Colonic mucosa (tissue), 4 donors: Measurements from ENCODE around the gene VAMP2. TPM values are rescaled to one million over a fixed set of nuclear protein-coding genes. Genes with fewer than 3 reads are reported as not detected.
A peak's percentile ranks its signal among the peaks of the same experiment; 100 is the strongest.

Source experiments
- DNase-seq: peaks from one replicate; pipeline ENCODE4 v3.0.0-alpha.2; 2020
- H3K27ac ChIP-seq: fragments of 200-600 bp; one replicate; pipeline ENCODE4 v1.8.0; 2021
- H3K27me3 ChIP-seq: fragments of 200-600 bp; one replicate; pipeline ENCODE4 v1.8.0; 2021
- H3K36me3 ChIP-seq: fragments of 200-600 bp; one replicate; pipeline ENCODE4 v1.8.0; 2021
- H3K4me1 ChIP-seq: fragments of 200-600 bp; one replicate; pipeline ENCODE4 v1.8.0; 2021; ENCODE audit warnings: mild to moderate bottlenecking
- H3K4me3 ChIP-seq: fragments of 200-600 bp; one replicate; pipeline ENCODE4 v1.8.0; 2021
- H3K9ac ChIP-seq, 2 donors: one replicate each; pipeline ENCODE4 v1.7.0; 2013; ENCODE audit warnings: control low read depth in 2 of 2, low read depth in 2 of 2, low read length in 2 of 2
- H3K9me3 ChIP-seq: fragments of 200-600 bp; one replicate; pipeline ENCODE4 v1.8.0; 2021
- intact Hi-C: fragments of 100-400 bp; cut with DNase I; formaldehyde crosslinking; loops from one replicate; pipeline ENCODE4 v1.14.1; 2022
- total RNA-seq, 2 donors: library from RNA; stranded (reverse); fragmentation: NEBNext Ultra II Directional in 1 of 2; extraction: Animal tissue kit (Norgen Biotek cat#: 25700) in 1 of 2; gene quantifications; one replicate each; pipeline ENCODE4 v1.2.1, GENCODE V29; 2021
- TF ChIP-seq, protein P1 (sequence below): fragments of 200-600 bp; IDR thresholded peaks from one replicate; pipeline ENCODE4 v1.8.0; 2022; ENCODE audit warnings: antibody characterized with exemption, mild to moderate bottlenecking
- donor health status: healthy.
- donor health status: DM: no; HTN: no; CAD: no.
- donor health status: DM: no; HTN: no; CAD: no.

The VAMP2 gene
- total RNA-seq, 2 donors from 2014 or later = 34.0 to 38.8 TPM

DNA sequence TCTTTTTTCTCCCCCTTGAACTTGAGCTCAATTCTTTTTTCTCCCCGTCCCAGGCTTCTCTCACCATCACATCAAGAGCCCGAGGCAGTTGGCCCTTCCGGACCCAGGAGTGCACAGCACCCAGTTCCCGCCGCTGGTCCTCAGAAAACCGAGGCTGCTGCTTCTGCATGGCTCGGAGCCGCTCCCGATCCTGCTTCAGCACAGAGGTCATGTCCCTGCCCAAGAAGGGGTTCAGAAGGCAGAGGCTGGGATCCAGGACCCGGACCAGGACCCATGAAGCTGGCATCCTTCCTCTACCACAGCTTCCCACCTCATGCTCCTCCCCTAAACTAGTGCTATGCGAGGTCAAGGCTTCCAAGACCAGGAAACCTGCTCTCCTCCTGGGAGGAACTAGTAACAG is 21.0 kb downstream of the VAMP2 start:
- Histone ChIP-seq H3K4me1 (no peaks in the 10 kb centered on the region), H3K27ac (no peak overlapping the region)
- TF ChIP-seq, protein P1, sequence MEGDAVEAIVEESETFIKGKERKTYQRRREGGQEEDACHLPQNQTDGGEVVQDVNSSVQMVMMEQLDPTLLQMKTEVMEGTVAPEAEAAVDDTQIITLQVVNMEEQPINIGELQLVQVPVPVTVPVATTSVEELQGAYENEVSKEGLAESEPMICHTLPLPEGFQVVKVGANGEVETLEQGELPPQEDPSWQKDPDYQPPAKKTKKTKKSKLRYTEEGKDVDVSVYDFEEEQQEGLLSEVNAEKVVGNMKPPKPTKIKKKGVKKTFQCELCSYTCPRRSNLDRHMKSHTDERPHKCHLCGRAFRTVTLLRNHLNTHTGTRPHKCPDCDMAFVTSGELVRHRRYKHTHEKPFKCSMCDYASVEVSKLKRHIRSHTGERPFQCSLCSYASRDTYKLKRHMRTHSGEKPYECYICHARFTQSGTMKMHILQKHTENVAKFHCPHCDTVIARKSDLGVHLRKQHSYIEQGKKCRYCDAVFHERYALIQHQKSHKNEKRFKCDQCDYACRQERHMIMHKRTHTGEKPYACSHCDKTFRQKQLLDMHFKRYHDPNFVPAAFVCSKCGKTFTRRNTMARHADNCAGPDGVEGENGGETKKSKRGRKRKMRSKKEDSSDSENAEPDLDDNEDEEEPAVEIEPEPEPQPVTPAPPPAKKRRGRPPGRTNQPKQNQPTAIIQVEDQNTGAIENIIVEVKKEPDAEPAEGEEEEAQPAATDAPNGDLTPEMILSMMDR = no peak

DNA sequence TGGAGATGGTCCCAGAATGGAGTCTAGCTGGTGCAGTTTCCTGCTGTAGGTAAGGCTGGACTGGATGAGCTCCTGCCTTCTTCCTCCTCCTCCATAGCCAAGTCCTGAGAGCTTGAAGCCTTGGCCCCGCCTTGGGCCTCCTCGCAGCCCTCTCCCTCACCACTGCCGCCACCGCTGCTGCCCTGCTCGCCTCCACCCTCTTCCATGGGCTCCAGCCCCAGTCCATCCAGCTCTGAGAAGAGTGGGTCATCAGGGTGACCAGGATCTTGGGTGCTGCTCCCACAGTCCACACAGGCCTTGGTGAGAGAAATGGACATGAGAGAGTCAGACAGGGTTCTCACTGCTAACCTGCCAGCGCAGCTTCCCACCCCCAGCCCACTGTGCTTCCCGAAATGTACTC is 21.7 kb downstream of the VAMP2 start:
- H3K27me3 ChIP-seq = no peaks in the 10 kb centered on the region
- H3K9me3 ChIP-seq = no peaks in the 10 kb centered on the region
- intact Hi-C loops = no loop called here
- TF ChIP-seq, protein P1 = no peak
- no peak overlapping the region for H3K4me3 ChIP-seq
- no peak for DNase-seq
- H3K4me1 ChIP-seq = no peaks in the 10 kb centered on the region
- no peak overlapping the region for H3K9ac ChIP-seq
- H3K36me3 ChIP-seq = peaks cover 11% of the 10 kb centered on the region
- no peak overlapping the region for H3K27ac ChIP-seq

More for the DNA sequence above, 21.0 kb downstream of the VAMP2 start:
- intact Hi-C loops = no loop called here
- Histone ChIP-seq H3K36me3 (peaks cover 18% of the 10 kb centered on the region), H3K27me3 (no peaks in the 10 kb centered on the region), H3K9me3 (no peaks in the 10 kb centered on the region), H3K4me3 (no peak overlapping the region), H3K9ac (no peak overlapping the region)
- DNase-seq = no peak

DNA sequence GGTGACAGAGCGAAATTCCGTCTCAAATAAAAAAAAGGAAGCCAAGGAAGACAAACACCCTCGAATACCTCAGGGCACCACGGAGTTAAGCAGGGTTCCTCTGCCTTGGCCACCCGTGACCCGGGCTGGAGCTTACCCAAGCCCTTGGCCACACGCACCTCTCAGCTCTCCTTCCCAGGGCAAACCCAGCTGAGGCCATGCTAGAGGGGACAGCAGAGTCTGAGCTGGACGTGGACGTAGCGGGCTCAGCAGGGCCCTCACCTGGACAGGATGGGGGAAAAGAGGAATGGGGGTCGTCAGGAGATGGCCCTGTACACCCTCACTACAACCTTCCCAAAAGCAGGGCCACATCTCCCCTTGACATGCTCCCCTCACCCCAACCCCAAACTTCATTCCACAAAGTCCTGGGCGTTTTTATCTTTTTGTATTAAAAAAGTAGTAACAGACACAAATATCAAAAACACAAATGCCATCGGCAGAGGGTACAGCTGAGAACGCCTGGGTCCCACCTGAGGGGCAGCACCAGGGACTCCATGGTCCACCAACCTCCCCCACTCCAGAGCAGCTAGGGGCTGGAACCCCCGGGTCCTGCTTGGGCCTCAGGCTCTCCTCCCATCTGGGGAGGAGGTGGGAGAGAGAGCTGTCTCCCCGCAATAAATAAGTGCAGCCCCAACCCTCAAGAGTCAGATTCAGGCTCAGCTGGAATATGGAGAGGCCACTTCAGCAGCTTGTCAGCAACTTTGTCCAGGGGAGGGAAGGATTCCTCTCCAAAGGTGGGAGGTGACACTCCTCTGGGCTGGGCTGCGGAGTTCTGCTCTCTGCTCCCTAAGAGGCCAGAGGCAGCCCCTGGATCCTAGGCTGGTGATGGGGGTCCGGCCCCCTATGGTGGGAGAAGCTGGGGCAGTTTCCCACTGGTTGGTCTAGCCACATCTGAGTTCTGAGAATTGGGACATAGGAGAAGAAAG is 22.4 kb downstream of the VAMP2 start:
- H3K9me3 ChIP-seq = no peaks in the 10 kb centered on the region
- H3K36me3 ChIP-seq = peaks cover 11% of the 10 kb centered on the region
- no peak overlapping the region for H3K4me3 ChIP-seq
- TF ChIP-seq, protein P1 = no peak
- H3K27me3 ChIP-seq = no peaks in the 10 kb centered on the region
- H3K9ac ChIP-seq = no peak overlapping the region
- intact Hi-C loops = no loop called here
- DNase-seq = peak; percentile 22
- no peak overlapping the region for H3K27ac ChIP-seq
- H3K4me1 ChIP-seq = no peaks in the 10 kb centered on the region

DNA sequence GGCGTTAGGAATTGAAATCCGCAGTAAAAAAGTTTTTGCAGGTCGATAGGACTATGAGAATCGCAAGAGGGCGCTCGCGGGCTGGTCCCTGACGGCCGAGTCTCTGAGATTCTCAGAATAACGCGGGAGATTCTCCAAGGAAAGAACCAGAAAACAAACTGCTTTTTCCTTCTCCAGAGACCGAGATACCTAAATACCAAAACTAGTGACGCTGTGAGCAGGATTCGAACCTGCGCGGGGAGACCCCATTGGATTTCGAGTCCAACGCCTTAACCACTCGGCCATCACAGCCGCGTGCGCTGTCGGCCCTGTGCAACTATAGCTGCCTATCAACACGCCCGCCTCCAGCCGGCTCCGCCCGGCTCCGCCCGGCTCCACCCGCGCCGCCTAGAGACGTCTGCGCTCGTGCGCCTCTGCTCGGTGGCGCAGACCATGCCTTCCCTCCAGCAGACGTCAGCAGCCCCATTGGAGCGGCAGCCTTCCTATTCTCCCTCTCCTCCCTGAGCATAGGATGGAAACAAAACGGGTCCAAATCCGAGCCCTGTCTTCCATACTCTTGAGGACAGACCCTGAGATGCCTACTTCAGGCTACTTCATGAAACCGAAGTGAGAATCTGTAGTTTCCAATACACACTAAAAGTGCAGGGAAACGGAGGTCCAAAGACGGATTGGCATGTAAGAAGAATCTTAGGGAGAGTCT is 23.9 kb downstream of the VAMP2 start:
- no peaks in the 10 kb centered on the region for H3K4me1 ChIP-seq
- TF ChIP-seq, protein P1 = peak; percentile 86
- peak overlapping the region; percentile 51 to 84 for H3K9ac ChIP-seq
- intact Hi-C loops = no loop called here
- H3K36me3 ChIP-seq = peaks cover 4% of the 10 kb centered on the region
- H3K4me3 ChIP-seq = peak overlapping the region; percentile 7
- DNase-seq = peak; percentile 96
- no peaks in the 10 kb centered on the region for H3K27me3 ChIP-seq
- H3K27ac ChIP-seq = peak overlapping the region; percentile 78
- H3K9me3 ChIP-seq = no peaks in the 10 kb centered on the region

DNA sequence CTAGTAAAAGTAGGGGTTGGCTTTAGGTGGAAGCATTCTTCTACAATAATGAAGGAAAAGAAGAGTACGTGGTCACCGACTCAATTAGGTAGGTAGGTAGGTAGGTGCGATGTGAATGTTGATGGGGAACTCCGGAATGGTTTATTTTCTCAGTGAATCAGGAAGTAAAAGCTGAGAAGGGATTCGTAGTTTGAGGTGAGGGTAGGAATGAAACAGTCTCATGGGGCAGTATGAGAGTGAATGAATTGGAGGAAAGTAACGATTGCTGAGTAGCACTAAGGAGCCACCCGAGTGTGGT is 24.4 kb downstream of the VAMP2 start:
- Histone ChIP-seq H3K4me3 (peak overlapping the region; percentile 20), H3K27ac (peak overlapping the region; percentile 78), H3K9ac (peak overlapping the region; percentile 58 to 84), H3K27me3 (no peaks in the 10 kb centered on the region), H3K4me1 (no peaks in the 10 kb centered on the region), H3K36me3 (peaks cover 4% of the 10 kb centered on the region), H3K9me3 (no peaks in the 10 kb centered on the region)
- intact Hi-C loops = no loop called here
- TF ChIP-seq, protein P1 = no peak
- DNase-seq = no peak
